ENCODE data around the gene RGL2.

The RGL2 gene

DNA sequence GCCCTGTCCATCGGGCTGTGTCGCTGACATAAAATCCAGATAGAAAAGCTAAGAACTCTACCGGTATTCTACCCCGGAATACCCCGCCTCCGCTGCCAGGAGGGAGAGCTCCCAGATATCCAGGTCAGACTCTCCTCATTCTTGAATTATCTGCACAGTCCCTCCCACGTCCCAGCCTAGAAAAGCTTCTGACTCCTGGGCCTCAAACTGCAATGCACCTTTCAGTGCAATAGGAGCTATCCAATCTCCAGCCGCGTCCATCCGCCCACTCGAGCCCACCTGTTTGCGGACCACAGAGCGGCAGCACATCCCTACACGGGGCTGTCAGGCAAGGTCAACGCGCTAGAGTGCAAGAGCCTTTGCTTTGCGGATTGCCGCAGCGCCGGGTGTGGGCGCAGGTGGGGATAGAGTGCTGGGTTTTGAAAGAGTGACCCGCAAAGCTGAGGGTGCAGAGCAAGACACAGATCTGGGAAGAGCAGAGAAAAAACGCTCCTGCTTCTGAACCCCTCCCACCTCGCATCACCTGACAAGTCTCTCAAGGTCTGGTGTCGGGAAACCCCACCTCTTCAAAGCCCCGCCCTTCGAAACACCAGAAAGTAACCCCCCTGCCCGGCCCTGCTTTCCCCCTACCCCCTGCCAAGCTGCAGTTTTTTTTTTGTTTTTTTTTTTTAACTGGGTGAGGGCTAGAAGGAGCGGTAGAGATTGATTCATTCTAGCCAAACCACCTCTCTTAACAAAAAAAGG is 13.8 kb upstream of the RGL2 start:
- Mint-ChIP-seq H3K27ac (peak overlapping the region; percentile 97), H3K27me3 (no peaks in the 10 kb centered on the region), H3K4me3 (peak overlapping the region; percentile 97), H3K36me3 (peaks cover 4% of the 10 kb centered on the region), H3K9me3 (ENCODE audit: low read depth) (no peaks in the 10 kb centered on the region), H3K4me1 (ENCODE audit: low read depth) (peaks cover 53% of the 10 kb centered on the region)

DNA sequence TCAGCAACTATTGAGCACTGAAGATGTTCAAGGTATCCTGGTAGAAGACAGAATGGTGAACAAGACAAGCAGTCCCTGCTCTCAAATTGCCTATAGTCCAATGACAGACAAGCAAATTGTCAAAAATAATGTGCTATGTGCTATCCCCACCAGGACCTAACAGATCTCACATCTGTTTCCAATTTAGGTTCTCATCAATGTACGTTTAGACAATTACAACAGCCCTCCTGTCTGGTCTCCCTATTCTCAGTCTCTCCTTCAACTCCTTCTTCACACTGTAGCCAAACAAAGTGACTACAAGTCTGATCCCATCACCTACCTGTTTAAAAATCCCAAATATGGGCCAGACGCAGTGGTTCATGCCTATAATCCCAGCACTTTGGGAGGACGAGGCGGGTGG is 7.6 kb upstream of the RGL2 start:
- Mint-ChIP-seq H3K9me3 (ENCODE audit: low read depth) (no peaks in the 10 kb centered on the region), H3K27me3 (no peaks in the 10 kb centered on the region), H3K27ac (peak overlapping the region; percentile 17), H3K4me1 (ENCODE audit: low read depth) (peaks cover 43% of the 10 kb centered on the region), H3K36me3 (peaks cover 4% of the 10 kb centered on the region), H3K4me3 (no peak overlapping the region)

DNA sequence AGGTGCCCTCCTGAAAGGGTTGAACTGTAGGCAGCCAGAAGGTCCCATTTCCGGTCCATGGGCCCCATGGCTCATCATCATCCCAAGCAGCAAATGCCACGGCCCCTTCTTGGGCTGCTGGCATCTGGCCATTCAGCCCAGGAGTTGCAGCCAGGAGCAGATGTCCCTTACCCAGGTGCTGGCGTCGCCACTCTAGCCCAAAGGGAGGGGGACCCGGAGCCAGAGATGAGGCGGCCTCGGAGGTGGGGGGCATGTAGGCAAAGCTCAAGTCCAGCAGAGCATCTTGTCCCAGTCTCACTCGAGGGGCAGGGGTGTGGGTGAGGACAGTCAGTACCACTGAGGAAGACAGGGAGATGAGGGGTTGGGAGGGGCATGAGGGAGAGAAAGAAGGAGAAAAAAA is 6.3 kb upstream of the RGL2 start:
- H3K36me3 Mint-ChIP-seq, result peaks cover 4% of the 10 kb centered on the region
- no peak overlapping the region for H3K4me3 Mint-ChIP-seq
- no peaks in the 10 kb centered on the region for H3K9me3 Mint-ChIP-seq (ENCODE audit: low read depth)
- H3K4me1 Mint-ChIP-seq (ENCODE audit: low read depth), result peaks cover 41% of the 10 kb centered on the region
- no peak overlapping the region for H3K27ac Mint-ChIP-seq
- H3K27me3 Mint-ChIP-seq, result no peaks in the 10 kb centered on the region

DNA sequence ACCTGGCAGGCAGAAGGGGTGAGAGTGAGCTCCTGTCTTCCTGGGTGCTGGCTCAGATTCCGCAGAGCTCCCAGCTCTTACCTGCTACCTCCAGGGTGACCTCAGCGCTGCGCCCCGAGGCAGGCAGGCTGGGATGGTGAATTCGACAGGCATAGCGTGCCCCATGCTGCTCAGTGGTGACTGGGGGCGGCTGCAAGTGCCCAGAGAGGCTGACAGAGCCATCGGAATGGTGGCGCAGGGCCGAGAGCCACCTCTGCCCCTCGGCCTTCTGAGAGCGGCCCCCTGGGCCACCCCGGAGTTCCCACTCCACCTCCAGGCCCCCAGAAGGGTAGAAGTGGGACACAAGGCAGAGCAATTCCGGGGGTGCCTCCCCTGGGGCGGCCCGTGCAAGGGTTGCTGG is 5.5 kb upstream of the RGL2 start:
- no peaks in the 10 kb centered on the region for H3K9me3 Mint-ChIP-seq (ENCODE audit: low read depth)
- peak overlapping the region; percentile 83 for H3K27ac Mint-ChIP-seq
- peaks cover 7% of the 10 kb centered on the region for H3K36me3 Mint-ChIP-seq
- no peaks in the 10 kb centered on the region for H3K27me3 Mint-ChIP-seq
- no peak overlapping the region for H3K4me3 Mint-ChIP-seq
- H3K4me1 Mint-ChIP-seq (ENCODE audit: low read depth), result peaks cover 47% of the 10 kb centered on the region

DNA sequence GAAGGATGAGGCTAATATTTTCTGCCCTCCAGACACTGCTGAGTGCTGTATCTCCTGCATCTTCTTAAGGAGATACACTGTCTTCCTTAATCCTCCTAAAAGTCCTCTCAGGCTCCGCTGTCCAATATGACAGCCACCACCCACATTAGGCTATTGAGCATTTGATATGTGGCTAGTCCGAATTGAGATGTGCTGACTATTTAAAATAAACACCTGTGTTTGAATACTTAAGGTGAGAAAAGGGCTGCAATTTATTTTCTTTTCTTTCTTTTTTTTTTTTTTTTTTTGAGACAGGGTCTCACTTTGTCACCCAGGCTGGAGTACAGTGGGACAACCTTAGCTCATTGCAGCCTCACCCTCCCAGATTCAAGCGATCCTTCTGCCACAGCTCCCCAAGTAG is 3.1 kb upstream of the RGL2 start:
- Mint-ChIP-seq H3K4me3 (no peak overlapping the region), H3K4me1 (ENCODE audit: low read depth) (peaks cover 46% of the 10 kb centered on the region), H3K36me3 (peaks cover 3% of the 10 kb centered on the region), H3K27me3 (no peaks in the 10 kb centered on the region), H3K27ac (peak overlapping the region; percentile 67), H3K9me3 (ENCODE audit: low read depth) (no peaks in the 10 kb centered on the region)

DNA sequence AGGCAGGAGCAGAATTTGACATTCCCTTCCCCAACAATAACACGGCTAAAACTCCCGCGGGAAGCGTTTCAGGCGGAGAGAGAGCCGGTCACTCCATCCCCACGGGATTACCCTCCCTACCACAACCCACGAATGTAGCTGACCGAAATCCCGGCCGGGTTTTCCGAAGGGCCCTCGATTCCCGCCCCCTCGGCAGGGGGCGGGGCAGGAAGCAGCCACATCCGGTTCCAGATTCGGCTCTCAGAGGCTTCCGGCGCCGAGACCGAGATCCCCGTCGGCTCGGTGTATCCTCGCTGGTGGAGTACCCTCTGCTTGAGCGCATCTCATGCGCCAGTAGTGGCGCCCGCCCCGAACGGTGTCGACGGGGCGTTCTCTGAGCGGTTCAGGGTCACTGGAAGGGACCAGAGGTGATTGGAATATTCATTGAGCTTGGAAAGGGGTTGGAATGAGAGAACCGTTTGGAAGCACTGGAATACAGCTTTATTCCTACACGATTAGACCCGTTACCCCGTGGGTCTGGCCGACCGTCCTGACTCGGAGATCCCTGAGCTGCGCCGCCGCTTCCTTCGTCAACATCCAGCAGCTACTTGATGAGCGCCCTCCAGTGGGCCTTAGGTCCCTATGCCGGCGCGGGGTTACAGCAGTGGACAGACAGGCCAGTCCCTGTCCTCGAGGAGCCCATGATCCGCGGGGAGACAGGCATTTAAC is 649 bp upstream of the RGL2 start:
- Mint-ChIP-seq H3K27ac (peak overlapping the region; percentile 98), H3K4me1 (ENCODE audit: low read depth) (peaks cover 38% of the 10 kb centered on the region), H3K27me3 (no peaks in the 10 kb centered on the region), H3K36me3 (peaks cover 3% of the 10 kb centered on the region), H3K4me3 (peak overlapping the region; percentile 98), H3K9me3 (ENCODE audit: low read depth) (no peaks in the 10 kb centered on the region)

DNA sequence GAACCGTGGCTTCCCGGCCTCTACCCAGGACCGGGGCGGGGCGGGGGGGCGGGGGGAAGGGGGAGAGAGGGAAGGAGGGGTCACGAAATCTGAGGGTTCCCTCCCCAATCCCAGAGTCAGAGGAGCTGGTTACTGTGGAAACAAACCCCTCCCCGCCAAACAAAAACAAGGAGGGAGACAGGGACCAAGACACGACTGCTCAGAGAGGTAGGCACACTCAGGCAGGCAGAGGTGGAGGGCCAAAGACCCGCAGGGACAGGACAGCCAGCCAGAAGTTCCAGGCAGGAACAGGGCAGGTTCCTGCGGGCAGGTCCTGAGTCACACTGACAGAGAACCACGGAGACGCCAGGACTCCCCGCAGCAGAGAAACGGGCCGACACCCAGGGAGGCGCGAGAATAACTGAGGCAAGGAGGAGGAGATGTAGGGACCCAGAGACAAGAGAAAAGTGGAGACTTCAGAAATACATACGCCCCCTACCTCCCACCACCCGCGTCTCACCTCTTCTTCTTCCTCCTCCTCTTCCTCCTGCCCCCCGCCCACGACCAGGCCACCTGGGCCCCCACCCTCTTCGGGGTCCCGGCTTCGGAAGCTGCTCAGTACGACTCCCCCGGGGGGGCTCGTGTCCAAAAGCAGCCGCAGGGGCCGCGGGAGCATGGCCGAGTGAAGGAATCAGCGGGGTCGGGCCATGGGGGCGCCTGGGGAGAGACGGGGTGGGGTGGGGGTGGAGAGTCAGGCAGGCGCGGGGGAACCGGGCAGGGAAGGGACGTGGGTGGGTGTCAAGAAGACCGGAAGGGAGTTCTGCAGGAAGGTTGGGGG is 578 bp downstream of the RGL2 start:
- Mint-ChIP-seq H3K36me3 (peaks cover 3% of the 10 kb centered on the region), H3K27ac (peak overlapping the region; percentile 92), H3K9me3 (ENCODE audit: low read depth) (no peaks in the 10 kb centered on the region), H3K27me3 (no peaks in the 10 kb centered on the region), H3K4me3 (peak overlapping the region; percentile 98), H3K4me1 (ENCODE audit: low read depth) (peaks cover 33% of the 10 kb centered on the region)

DNA sequence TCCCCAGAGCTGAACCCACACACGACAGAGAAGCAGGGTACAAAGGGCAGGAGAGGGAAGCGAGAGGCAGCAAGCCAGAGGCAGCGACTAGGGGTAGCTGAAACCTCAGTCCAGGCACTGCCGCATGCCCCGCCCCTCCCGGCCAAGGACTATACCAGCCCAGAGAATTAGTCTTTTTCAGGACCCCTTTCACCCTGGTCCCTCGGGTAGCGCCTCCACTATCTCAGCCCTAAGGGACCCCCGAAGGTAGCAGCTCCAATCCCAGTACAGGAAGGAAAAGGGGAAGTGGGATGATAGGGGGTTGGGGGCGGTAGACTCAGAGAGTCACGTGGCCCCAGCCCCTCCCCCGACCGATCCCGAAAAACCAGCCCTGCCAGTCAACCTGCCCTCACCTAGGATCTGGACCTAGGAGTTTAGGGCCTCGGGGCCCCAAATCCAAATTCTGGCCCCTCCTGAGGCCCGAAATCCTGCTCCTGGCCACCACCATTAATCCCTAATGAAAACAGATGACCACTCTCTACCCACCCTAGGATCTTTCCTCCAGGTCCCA is 1.3 kb downstream of the RGL2 start:
- Mint-ChIP-seq H3K36me3 (peaks cover 3% of the 10 kb centered on the region), H3K27me3 (no peaks in the 10 kb centered on the region), H3K4me1 (ENCODE audit: low read depth) (peaks cover 33% of the 10 kb centered on the region), H3K9me3 (ENCODE audit: low read depth) (no peaks in the 10 kb centered on the region), H3K4me3 (peak overlapping the region; percentile 46), H3K27ac (peak overlapping the region; percentile 73)

DNA sequence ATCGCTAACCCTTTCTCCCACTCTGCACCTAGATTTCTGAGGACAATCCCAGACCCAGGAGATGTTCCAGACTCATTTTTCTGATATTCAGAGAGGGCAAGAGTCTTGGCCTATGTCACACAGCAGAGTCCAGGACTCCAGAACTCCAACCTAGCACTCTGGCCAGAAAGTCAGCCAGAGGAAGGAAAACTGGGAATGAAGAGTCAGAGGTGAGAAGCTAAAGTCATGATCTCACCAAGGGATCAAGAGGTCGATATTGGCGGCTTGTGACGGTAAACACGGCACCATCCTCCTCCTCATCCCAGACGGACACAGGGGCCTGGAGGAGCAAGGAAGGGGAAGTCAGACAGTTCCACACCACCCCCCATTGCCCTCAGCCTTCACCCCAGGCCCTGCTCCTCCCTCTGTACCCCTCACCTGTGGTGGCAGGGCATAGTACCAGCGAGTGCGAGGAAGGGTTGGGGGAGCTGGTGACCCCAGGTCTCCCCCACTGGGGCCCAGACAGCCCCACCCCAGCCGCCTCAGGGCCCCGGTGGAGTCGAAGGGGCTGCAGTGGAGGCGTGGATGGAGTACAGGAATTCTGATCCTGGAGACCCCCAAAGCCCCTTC is 1.8 kb downstream of the RGL2 start:
- Mint-ChIP-seq H3K4me1 (ENCODE audit: low read depth) (peaks cover 33% of the 10 kb centered on the region), H3K9me3 (ENCODE audit: low read depth) (no peaks in the 10 kb centered on the region), H3K36me3 (peaks cover 3% of the 10 kb centered on the region), H3K27ac (peak overlapping the region; percentile 73), H3K4me3 (peak overlapping the region; percentile 46), H3K27me3 (no peaks in the 10 kb centered on the region)

DNA sequence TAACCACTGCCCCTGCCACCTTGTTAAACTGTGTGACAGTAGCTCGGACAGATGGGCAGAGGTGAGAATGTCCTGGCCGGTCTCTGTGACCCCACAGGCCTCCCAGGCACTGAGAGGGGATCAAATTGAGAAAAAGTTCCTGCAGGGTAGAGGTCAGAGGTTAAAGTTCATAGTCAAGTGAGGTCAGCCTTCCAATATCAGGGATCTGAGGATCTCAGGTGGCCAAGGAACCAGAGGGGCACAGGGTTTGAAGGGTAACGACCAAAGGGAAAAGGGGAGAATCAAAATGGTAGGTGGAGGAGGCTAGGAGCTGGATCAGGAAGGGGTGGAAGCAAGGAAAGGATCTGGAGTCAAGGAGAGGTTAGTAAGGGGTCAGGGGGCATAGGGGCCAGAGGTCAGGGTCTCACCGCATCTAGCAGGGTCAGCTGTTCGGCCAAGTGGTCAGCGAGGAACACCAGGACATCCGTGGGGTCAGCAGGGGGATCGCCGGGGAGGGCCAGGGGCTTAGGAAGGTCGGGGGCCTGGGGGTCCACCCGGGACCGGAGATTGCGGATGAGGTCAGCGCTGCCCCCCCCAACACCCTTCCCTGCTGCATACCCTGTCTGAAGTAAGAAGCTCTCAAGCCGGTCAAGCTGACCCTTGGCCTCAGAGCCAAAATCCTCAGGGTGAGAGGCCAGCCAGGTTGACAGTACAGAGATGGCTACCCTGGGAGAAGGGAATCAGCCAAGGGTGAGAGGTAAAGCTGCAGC is 2.9 kb downstream of the RGL2 start:
- Mint-ChIP-seq H3K4me3 (peak overlapping the region; percentile 23), H3K27me3 (no peaks in the 10 kb centered on the region), H3K9me3 (ENCODE audit: low read depth) (no peaks in the 10 kb centered on the region), H3K36me3 (peaks cover 3% of the 10 kb centered on the region), H3K27ac (peak overlapping the region; percentile 55), H3K4me1 (ENCODE audit: low read depth) (peaks cover 32% of the 10 kb centered on the region)

DNA sequence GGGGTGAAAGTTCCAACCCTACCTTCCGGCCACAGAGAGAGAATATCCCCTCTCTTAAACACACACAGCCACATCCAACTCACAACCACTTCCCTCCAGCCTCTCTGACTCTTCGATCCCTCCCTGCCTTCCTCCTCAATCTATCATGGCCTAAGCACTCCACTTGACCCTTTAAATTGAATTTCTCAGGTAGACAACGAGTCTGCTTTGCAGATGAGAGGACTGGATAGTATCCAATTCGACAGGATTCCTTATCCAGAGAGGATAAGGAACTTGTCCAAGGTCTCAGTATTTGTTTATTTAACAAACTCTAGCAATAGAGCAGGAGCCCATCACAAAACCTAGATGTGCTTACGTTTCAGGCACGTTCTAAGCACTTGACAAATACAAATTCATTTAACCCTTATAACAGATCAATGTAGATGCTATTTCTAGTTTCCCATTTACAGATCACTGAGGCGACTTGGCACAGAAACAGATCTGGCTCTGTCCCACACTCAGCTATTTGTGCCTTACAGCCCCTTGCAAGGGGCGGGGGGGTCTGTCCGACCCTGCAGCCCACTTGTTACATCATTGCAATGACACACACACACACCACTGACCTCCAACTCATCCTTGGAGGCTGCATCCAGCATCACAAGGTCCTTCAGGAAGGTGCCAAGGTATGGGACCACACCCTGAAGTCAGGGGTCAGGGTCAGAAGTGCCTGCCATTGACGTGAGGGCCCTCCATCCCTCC is 4.5 kb downstream of the RGL2 start:
- Mint-ChIP-seq H3K36me3 (peaks cover 2% of the 10 kb centered on the region), H3K27me3 (no peaks in the 10 kb centered on the region), H3K4me3 (peak overlapping the region; percentile 5)

DNA sequence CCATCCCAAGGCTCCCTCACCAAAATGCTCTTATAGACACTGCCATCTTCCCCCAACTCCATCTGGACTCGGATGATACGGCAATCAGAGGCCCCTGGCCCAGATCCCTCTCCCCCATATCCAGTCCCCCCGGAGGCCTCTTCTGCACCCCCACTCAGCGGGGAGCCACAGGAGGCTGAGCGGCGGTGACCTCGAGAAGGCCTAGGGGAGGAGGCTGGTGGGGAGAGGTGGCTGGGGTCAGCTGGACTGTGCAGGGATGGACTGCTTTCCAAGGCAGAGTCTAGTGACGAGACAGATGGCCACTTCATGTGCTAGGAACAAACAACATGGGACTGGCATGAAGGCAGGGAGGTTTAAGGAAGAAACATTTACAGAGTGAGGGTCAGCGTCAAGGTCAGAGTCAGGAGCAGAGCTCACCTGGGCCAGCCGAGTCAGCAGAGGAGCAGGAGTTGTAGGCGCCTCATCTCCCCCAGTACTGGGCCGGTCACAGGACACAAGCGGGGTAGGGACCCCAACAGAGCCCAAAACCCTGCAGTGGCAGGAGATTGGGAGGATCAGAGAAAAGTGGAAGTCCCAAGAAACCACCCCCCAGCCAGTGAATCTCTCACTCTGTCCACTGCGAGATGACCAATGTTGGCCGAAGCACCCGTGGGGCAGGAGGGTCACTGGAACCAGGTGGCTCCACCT is 5.6 kb downstream of the RGL2 start:
- H3K4me3 Mint-ChIP-seq, result no peak overlapping the region
- H3K27me3 Mint-ChIP-seq, result no peaks in the 10 kb centered on the region
- peaks cover 36% of the 10 kb centered on the region for H3K4me1 Mint-ChIP-seq (ENCODE audit: low read depth)
- peak overlapping the region; percentile 30 for H3K27ac Mint-ChIP-seq
- peaks cover 2% of the 10 kb centered on the region for H3K36me3 Mint-ChIP-seq
- no peaks in the 10 kb centered on the region for H3K9me3 Mint-ChIP-seq (ENCODE audit: low read depth)

More for the DNA sequence above, 4.5 kb downstream of the RGL2 start:
- Mint-ChIP-seq H3K4me1 (ENCODE audit: low read depth) (peaks cover 31% of the 10 kb centered on the region), H3K27ac (no peak overlapping the region), H3K9me3 (ENCODE audit: low read depth) (no peaks in the 10 kb centered on the region)

DNA sequence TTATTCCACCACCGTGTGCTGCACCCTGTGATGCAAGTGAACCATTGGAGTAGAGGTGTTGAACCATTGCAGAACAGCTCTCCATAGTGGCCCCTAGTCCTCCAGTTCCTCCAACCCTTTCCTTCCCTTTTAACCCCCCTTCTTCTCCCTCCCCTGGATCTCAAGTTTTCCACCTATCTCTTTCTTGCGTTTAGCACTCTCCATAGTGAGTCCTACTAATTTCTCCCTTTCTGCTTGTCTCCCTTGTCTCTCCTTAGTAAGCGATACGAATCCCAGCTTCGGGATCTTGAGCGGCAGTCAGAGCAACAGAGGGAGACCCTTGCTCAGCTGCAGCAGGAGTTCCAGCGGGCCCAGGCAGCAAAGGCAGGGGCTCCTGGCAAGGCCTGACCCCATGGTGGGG is 8.3 kb downstream of the RGL2 start:
- Mint-ChIP-seq H3K27ac (peak overlapping the region; percentile 91), H3K4me3 (peak overlapping the region; percentile 99), H3K27me3 (no peaks in the 10 kb centered on the region), H3K36me3 (peaks cover 6% of the 10 kb centered on the region), H3K9me3 (ENCODE audit: low read depth) (no peaks in the 10 kb centered on the region), H3K4me1 (ENCODE audit: low read depth) (peaks cover 37% of the 10 kb centered on the region)
